ENCODE results near the gene ASB2. TPM values are rescaled to one million over a fixed set of nuclear protein-coding genes. Genes with fewer than 3 reads are reported as not detected.

ASB2 gene
- total RNA-seq, 1 experiment from 2014 or later: 0.35 TPM

- peaks cover 0 to 8% of the 10 kb centered on the region in 2 experiments; a peak in 3 of 4 replicates for H3K4me1 Mint-ChIP-seq
- H3K4ac ChIP-seq (ENCODE audit: low read depth, low read length): no peak overlapping the region
- no peak for DNase-seq
- no peak overlapping the region for H4K91ac ChIP-seq (ENCODE audit: insufficient read length, low read depth, low read length)
- H3K27ac Mint-ChIP-seq: no peak overlapping the region
- no peaks in the 10 kb centered on the region for H3K9me3 ChIP-seq (ENCODE audit: control insufficient read depth, low read depth, low read length)
- H3K4me3 Mint-ChIP-seq: no peak overlapping the region
- no peaks in the 10 kb centered on the region for H3K79me1 ChIP-seq (ENCODE audit: insufficient read depth, low read depth, low read length, poor library complexity, severe bottlenecking)
- H3K23me2 ChIP-seq (ENCODE audit: insufficient read length, low read depth, low read length, poor library complexity, severe bottlenecking): no peaks in the 10 kb centered on the region
- H4K5ac ChIP-seq (ENCODE audit: insufficient read length, low read depth, low read length): no peak overlapping the region
- H2BK12ac ChIP-seq (ENCODE audit: insufficient read length, low read depth, low read length): no peak overlapping the region
- H3K4me1 ChIP-seq (ENCODE audit: insufficient read depth, low read length): no peaks in the 10 kb centered on the region
- H3K27me3 ChIP-seq (ENCODE audit: insufficient read depth, low read length): no peaks in the 10 kb centered on the region
- no peak overlapping the region for H2BK20ac ChIP-seq (ENCODE audit: low read depth, low read length, poor library complexity, severe bottlenecking)
- H3K27ac ChIP-seq (ENCODE audit: insufficient read length, low read depth, low read length): no peak overlapping the region
- no peaks in the 10 kb centered on the region for H4K20me1 ChIP-seq (ENCODE audit: control insufficient read depth, insufficient read depth, insufficient read length)
- no peak overlapping the region for H2BK5ac ChIP-seq (ENCODE audit: insufficient read length, low read length)
- H2BK15ac ChIP-seq (ENCODE audit: low read depth, low read length): no peak overlapping the region
- no peak overlapping the region for H2AK5ac ChIP-seq (ENCODE audit: insufficient read length, low read length)
- H2BK120ac ChIP-seq (ENCODE audit: low read depth, low read length, poor library complexity, severe bottlenecking): no peak overlapping the region
- H3K27me3 Mint-ChIP-seq (ENCODE audit: low read depth): peaks cover 3% of the 10 kb centered on the region
- no peaks in the 10 kb centered on the region for H3K36me3 Mint-ChIP-seq (ENCODE audit: insufficient read depth in 1 of 3, low read depth in 3 of 3)
- H3K4me2 ChIP-seq (ENCODE audit: insufficient read depth, insufficient read length, low read length): no peak overlapping the region
- H2AFZ ChIP-seq (ENCODE audit: low read length): no peak overlapping the region
- H3K56ac ChIP-seq (ENCODE audit: insufficient read length, low read depth, low read length): no peak overlapping the region
- H3K9me3 Mint-ChIP-seq: peaks cover 0 to under 1% of the 10 kb centered on the region in 2 experiments; a peak in 2 of 5 replicates
- no CpG with 5 or more reads among the region's 14 CpGs for WGBS (ENCODE audit: extremely low coverage, insufficient read length, low lambda C conversion rate)
- H3K14ac ChIP-seq (ENCODE audit: insufficient read depth, low read length): no peak overlapping the region
- H4K8ac ChIP-seq (replicated peaks; ENCODE audit: insufficient read length, low read depth, low read length): no peak overlapping the region
- no peak overlapping the region for H3K23ac ChIP-seq (ENCODE audit: insufficient read length, low read depth, low read length)
- TF ChIP-seq CTCF (conservative IDR thresholded peaks at IDR 0.05): no peak
- H3K18ac ChIP-seq (ENCODE audit: insufficient read length, low read depth, low read length): no peak overlapping the region
- no peak overlapping the region for H3T11ph ChIP-seq (ENCODE audit: low read length)
- H3K9ac ChIP-seq (ENCODE audit: extremely low read depth, insufficient read length, low read length): no peak overlapping the region
- H3K79me2 ChIP-seq (ENCODE audit: insufficient read depth, low read length): no peaks in the 10 kb centered on the region
Measured at GRCh38 chr14:93924592-93925355, 51.6 kb downstream of the ASB2 start.
